Panc1 (cell line): ENCODE data around the gene PDE10A. TPM values are rescaled to one million over a fixed set of nuclear protein-coding genes. Genes with fewer than 3 reads are reported as not detected.

Source experiments
- ATAC-seq: fragments of 200-7000 bp; cut with Tn5 transposase; 2 replicates; pipeline ENCODE4 v1.9.1; 2020; ENCODE audit warnings: mild to moderate bottlenecking, moderate library complexity
- BruUV-seq: library from RNA; stranded (reverse); fragments of 400-500 nt; replicated peaks from 2 replicates; lab custom pipeline; 2021; lab: Mats Ljungman, UMichigan
- CTCF ChIA-PET: fragments of 300-600 bp; sonication (Branson Sonifier 250); formaldehyde crosslinking; loops from one replicate; lab custom pipeline; 2022; ENCODE audit warnings: antibody characterized with exemption; lab: Charles Lee
- POLR2A ChIA-PET: fragments of 300-600 bp; sonication (Branson Sonifier 250); formaldehyde crosslinking; loops from one replicate; lab custom pipeline; 2022; ENCODE audit warnings: antibody characterized with exemption; lab: Charles Lee
- DNase-seq: peaks from one replicate; pipeline ENCODE4 v3.0.0-alpha.2; 2010; ENCODE audit warnings: low read depth, low spot score
- H3K27ac ChIP-seq: 2 replicates; pipeline ENCODE4 v1.5.1; 2011; ENCODE audit warnings: mild to moderate bottlenecking, low read length, inconsistent platforms
- H3K27me3 ChIP-seq: fragments of 200-500 bp; sonication (Bioruptor generic); 2 replicates; pipeline ENCODE4 v1.6.0; 2014; ENCODE audit warnings: low read length, inconsistent platforms; ENCODE audit not compliant: control insufficient read depth, insufficient read depth
- H3K36me3 ChIP-seq: fragments of 200-500 bp; sonication (Bioruptor generic); 2 replicates; pipeline ENCODE4 v1.5.1; 2014; ENCODE audit warnings: inconsistent platforms, mild to moderate bottlenecking, low read length, moderate library complexity; ENCODE audit not compliant: control insufficient read depth, insufficient read depth
- H3K4me1 ChIP-seq: 2 replicates; pipeline ENCODE4 v1.5.1; 2011; ENCODE audit warnings: inconsistent platforms, mild to moderate bottlenecking, low read length, moderate library complexity; ENCODE audit not compliant: control insufficient read depth, insufficient read depth
- H3K4me3 ChIP-seq, 2 experiments: 2 replicates each; pipeline ENCODE4 v1.5.1; 2011 to 2012; ENCODE audit warnings: low read depth in 2 of 2, low read length in 2 of 2, mild to moderate bottlenecking in 2 of 2, inconsistent platforms in 1 of 2, moderate library complexity in 1 of 2
- H3K9me3 ChIP-seq: fragments of 200-500 bp; sonication (Bioruptor generic); 2 replicates; pipeline ENCODE4 v1.5.1; 2014; ENCODE audit warnings: low read depth, mild to moderate bottlenecking, inconsistent platforms, low read length, moderate library complexity; ENCODE audit not compliant: control insufficient read depth, insufficient read depth
- CTCF ChIP-seq: fragments of 450-650 bp; IDR thresholded peaks from 2 replicates; pipeline ENCODE4 v1.5.1; 2017; ENCODE audit warnings: mild to moderate bottlenecking
- POLR2AphosphoS5 ChIP-seq: IDR thresholded peaks from 2 replicates; pipeline ENCODE4 v1.6.1; 2012; ENCODE audit warnings: mild to moderate bottlenecking, low read depth, low read length, moderate library complexity
- SIN3A ChIP-seq: IDR thresholded peaks from 2 replicates; pipeline ENCODE4 v1.6.1; 2012; ENCODE audit warnings: low read depth, mild to moderate bottlenecking, low read length, moderate library complexity, borderline replicate concordance; ENCODE audit not compliant: insufficient read depth
- TCF7L2 ChIP-seq: IDR thresholded peaks from 2 replicates; pipeline ENCODE4 v1.6.1; 2011; ENCODE audit warnings: mild to moderate bottlenecking, low read depth, low read length, inconsistent platforms
- in situ Hi-C: cut with HindIII; loops from 2 replicates; pipeline ENCODE4 v1.10.0; 2016; ENCODE audit warnings: low sequenced_read_pairs, low pct_unique_long_range_greater_than_20kb
- intact Hi-C: fragments of 100-400 bp; cut with micrococcal nuclease; formaldehyde crosslinking; loops from one replicate; pipeline ENCODE4 v1.10.0; 2022; ENCODE audit not compliant: unreplicated experiment
- total RNA-seq: library from RNA; stranded (reverse); gene quantifications from one replicate; pipeline ENCODE4 v1.2.1, GENCODE V29; 2021; ENCODE audit not compliant: unreplicated experiment
- TF ChIP-seq, protein P1 (sequence below), 2 experiments: IDR thresholded peaks; 2 replicates each; pipeline ENCODE4 v1.6.1; 2011 to 2012; ENCODE audit warnings: low read depth in 2 of 2, control low read depth in 1 of 2, low read length in 1 of 2, mild to moderate bottlenecking in 1 of 2, moderate library complexity in 1 of 2; ENCODE audit not compliant: insufficient read depth in 1 of 2

The PDE10A gene
- total RNA-seq, 1 experiment from 2014 or later = 27.8 TPM

DNA sequence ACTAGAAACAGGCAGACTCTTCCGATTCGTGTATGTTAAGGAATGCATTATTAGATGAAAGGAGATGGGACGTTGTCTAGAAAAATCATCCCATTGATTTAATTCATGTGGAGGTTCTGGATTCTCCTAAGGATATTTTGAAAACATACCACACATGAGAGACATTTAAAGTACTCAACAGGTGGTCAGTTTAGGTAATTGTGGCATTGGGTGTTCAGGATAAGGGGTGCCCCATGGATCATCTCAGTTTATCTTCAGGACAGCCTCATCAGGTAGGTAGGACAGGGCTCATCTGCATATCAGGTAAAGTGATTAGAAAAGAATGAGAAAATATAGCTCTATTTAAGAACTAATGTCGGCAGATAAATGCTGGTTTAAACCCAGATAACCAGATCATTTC lies 15.9 kb upstream of the PDE10A start:
- intact Hi-C loops = no loop called here
- DNase-seq = no peak

DNA sequence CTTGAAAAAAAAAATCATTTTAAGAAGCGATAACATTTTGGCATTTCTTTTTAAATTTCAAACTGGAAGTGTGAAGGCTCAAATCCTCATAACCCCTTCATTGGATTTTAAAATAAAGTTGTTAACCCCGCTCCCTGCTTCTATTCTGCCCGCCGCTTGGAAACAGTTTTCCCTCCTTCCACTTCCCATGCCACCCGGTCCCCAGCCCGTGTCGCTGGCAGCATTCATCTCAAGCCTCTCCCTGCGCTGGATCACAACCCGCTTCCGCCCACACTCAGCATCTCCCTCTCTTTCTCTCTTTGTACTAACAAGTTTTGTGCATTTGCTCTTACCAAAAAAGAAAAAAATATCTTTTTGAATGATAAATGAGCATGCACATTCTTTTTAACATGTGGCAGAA lies 15.4 kb upstream of the PDE10A start:
- no peak overlapping the region for H3K27ac ChIP-seq
- ChIA-PET POLR2A (no interaction called here), CTCF (no interaction called here)
- no peaks in the 10 kb centered on the region for H3K9me3 ChIP-seq
- no peaks in the 10 kb centered on the region for H3K4me1 ChIP-seq
- no peaks in the 10 kb centered on the region for H3K27me3 ChIP-seq
- H3K4me3 ChIP-seq = no peak overlapping the region
- no peaks in the 10 kb centered on the region for H3K36me3 ChIP-seq
- ATAC-seq (no peak), DNase-seq (no peak)
- TF ChIP-seq CTCF (no peak), POLR2AphosphoS5 (no peak), SIN3A (no peak), TCF7L2 (no peak)
- TF ChIP-seq, protein P1, sequence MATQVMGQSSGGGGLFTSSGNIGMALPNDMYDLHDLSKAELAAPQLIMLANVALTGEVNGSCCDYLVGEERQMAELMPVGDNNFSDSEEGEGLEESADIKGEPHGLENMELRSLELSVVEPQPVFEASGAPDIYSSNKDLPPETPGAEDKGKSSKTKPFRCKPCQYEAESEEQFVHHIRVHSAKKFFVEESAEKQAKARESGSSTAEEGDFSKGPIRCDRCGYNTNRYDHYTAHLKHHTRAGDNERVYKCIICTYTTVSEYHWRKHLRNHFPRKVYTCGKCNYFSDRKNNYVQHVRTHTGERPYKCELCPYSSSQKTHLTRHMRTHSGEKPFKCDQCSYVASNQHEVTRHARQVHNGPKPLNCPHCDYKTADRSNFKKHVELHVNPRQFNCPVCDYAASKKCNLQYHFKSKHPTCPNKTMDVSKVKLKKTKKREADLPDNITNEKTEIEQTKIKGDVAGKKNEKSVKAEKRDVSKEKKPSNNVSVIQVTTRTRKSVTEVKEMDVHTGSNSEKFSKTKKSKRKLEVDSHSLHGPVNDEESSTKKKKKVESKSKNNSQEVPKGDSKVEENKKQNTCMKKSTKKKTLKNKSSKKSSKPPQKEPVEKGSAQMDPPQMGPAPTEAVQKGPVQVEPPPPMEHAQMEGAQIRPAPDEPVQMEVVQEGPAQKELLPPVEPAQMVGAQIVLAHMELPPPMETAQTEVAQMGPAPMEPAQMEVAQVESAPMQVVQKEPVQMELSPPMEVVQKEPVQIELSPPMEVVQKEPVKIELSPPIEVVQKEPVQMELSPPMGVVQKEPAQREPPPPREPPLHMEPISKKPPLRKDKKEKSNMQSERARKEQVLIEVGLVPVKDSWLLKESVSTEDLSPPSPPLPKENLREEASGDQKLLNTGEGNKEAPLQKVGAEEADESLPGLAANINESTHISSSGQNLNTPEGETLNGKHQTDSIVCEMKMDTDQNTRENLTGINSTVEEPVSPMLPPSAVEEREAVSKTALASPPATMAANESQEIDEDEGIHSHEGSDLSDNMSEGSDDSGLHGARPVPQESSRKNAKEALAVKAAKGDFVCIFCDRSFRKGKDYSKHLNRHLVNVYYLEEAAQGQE (IDR thresholded peaks at IDR 0.05; ENCODE audit: insufficient read depth in 1 of 2, low read depth in 2 of 2, low read length in 1 of 2) = no peak
- BruUV-seq = no TSS peak
- intact Hi-C loops (no loop called here), in situ Hi-C loops (no loop called here)

More for the DNA sequence above, 15.9 kb upstream of the PDE10A start:
- ATAC-seq = no peak
- in situ Hi-C loops = no loop called here
- Histone ChIP-seq H3K27ac (no peak overlapping the region), H3K36me3 (no peaks in the 10 kb centered on the region), H3K4me3 (no peak overlapping the region), H3K9me3 (no peaks in the 10 kb centered on the region), H3K27me3 (no peaks in the 10 kb centered on the region), H3K4me1 (no peaks in the 10 kb centered on the region)
- CTCF ChIA-PET = no interaction called here
- TF ChIP-seq TCF7L2 (no peak), SIN3A (no peak), CTCF (no peak), POLR2AphosphoS5 (no peak)
- TF ChIP-seq, protein P1 (IDR thresholded peaks at IDR 0.05; ENCODE audit: insufficient read depth in 1 of 2, low read depth in 2 of 2, low read length in 1 of 2) = no peak
- POLR2A ChIA-PET = no interaction called here
- no TSS peak for BruUV-seq
